HCT116 (cell line): ENCODE results near the gene FOXC2. TPM values are rescaled to one million over a fixed set of nuclear protein-coding genes. Genes with fewer than 3 reads are reported as not detected.

Experiments
- ATAC-seq: fragments of 200-7000 bp; cut with Tn5 transposase; 2 replicates; pipeline ENCODE4 v1.9.1; 2020; ENCODE audit warnings: mild to moderate bottlenecking, moderate library complexity
- BruUV-seq: library from RNA; stranded (reverse); fragments of 400-500 nt; replicated peaks from 2 replicates; lab custom pipeline; 2021; lab: Mats Ljungman, UMichigan
- CTCF ChIA-PET: fragments of 300-600 bp; sonication (Branson Sonifier 250); formaldehyde crosslinking; loops from one replicate; lab custom pipeline; 2021; ENCODE audit warnings: antibody characterized with exemption; lab: Charles Lee
- POLR2A ChIA-PET: fragments of 300-600, 350-600 bp; sonication (Branson Sonifier 250); formaldehyde crosslinking; loops from one replicate; lab custom pipeline; 2021; ENCODE audit warnings: antibody characterized with exemption; lab: Charles Lee
- RAD21 ChIA-PET, 2 experiments: fragments of 300-600 bp; sonication (Branson Sonifier 250); formaldehyde crosslinking; loops; one replicate each; lab custom pipeline; 2023; ENCODE audit warnings: low total read pairs in 2 of 2; ENCODE audit not compliant: uncharacterized antibody in 2 of 2, unreplicated experiment in 2 of 2, low non-redundant PET in 1 of 2; lab: Charles Lee
- DNase-seq: peaks from one replicate; pipeline ENCODE4 v3.0.0-alpha.2; 2010; ENCODE audit warnings: low read depth, low spot score
- H2AFZ ChIP-seq: fragments of 200-600 bp; shearing (Covaris generic), sonication (generic); 2 replicates; pipeline ENCODE4 v1.6.1; 2017; ENCODE audit warnings: low read depth, mixed run types, mixed read lengths, antibody characterized with exemption, low read length; ENCODE audit not compliant: poor library complexity, severe bottlenecking
- H3K27ac ChIP-seq: 2 replicates; pipeline ENCODE4 v1.5.1; 2012; ENCODE audit warnings: low read depth, low read length
- H3K27me3 ChIP-seq: fragments of 200-600 bp; sonication (generic); 2 replicates; pipeline ENCODE4 v1.6.1; 2016; ENCODE audit warnings: mixed run types, low read length, mixed read lengths; ENCODE audit not compliant: insufficient read depth
- H3K36me3 ChIP-seq, 2 experiments: fragments of 200-500 bp in 1 of 2; fragments of 200-600 bp in 1 of 2; sonication (Bioruptor generic) in 1 of 2; sonication (generic) in 1 of 2; 2 replicates each; pipeline versions ENCODE4 v1.5.1 to v1.6.1; 2014 to 2016; ENCODE audit warnings: low read length in 2 of 2, inconsistent platforms in 1 of 2, mixed read lengths in 1 of 2, mixed run types in 1 of 2; ENCODE audit not compliant: insufficient read depth in 2 of 2, control insufficient read depth in 1 of 2
- H3K4me1 ChIP-seq, 2 experiments: fragments of 200-600 bp in 1 of 2; sonication (generic) in 1 of 2; 2 replicates each; pipeline versions ENCODE4 v1.5.1 to v1.6.1; 2012 to 2017; ENCODE audit warnings: low read length in 2 of 2, inconsistent platforms in 1 of 2, mild to moderate bottlenecking in 1 of 2, mixed read lengths in 1 of 2, mixed run types in 1 of 2, moderate library complexity in 1 of 2; ENCODE audit not compliant: insufficient read depth in 2 of 2, control insufficient read depth in 1 of 2
- H3K4me2 ChIP-seq: fragments of 200-600 bp; sonication (generic); 2 replicates; pipeline ENCODE4 v1.6.1; 2017; ENCODE audit warnings: mixed run types, low read length, mixed read lengths
- H3K4me3 ChIP-seq, 2 experiments: fragments of 200-600 bp in 1 of 2; sonication (generic) in 1 of 2; replicated peaks in 1 of 2; 2 replicates each; pipeline ENCODE4 v1.5.1; 2011 to 2016; ENCODE audit warnings: low read length in 2 of 2, control low read depth in 1 of 2, low read depth in 1 of 2, mild to moderate bottlenecking in 1 of 2, mixed read lengths in 1 of 2, mixed run types in 1 of 2
- H3K79me2 ChIP-seq: fragments of 200-600 bp; sonication (generic); 2 replicates; pipeline ENCODE4 v1.6.1; 2017; ENCODE audit warnings: mild to moderate bottlenecking, mixed run types, low read length, moderate library complexity, mixed read lengths; ENCODE audit not compliant: insufficient read depth
- H3K9ac ChIP-seq: fragments of 200-600 bp; sonication (generic); 2 replicates; pipeline ENCODE4 v1.6.1; 2016; ENCODE audit warnings: low read length, mixed read lengths
- H3K9me2 ChIP-seq: fragments of 200-600 bp; sonication (generic), shearing (Covaris generic); 2 replicates; pipeline ENCODE4 v1.6.1; 2017; ENCODE audit warnings: mixed run types, mild to moderate bottlenecking, moderate library complexity; ENCODE audit not compliant: insufficient read depth
- H3K9me3 ChIP-seq, 2 experiments: fragments of 200-500 bp in 1 of 2; fragments of 200-600 bp in 1 of 2; sonication (Bioruptor generic) in 1 of 2; sonication (generic) in 1 of 2; 2 replicates each; pipeline ENCODE4 v1.6.1; 2014 to 2017; ENCODE audit warnings: low read length in 2 of 2, mixed read lengths in 2 of 2, inconsistent platforms in 1 of 2, low read depth in 1 of 2, mild to moderate bottlenecking in 1 of 2, mixed run types in 1 of 2, moderate library complexity in 1 of 2; ENCODE audit not compliant: control insufficient read depth in 1 of 2, insufficient read depth in 1 of 2
- H4K20me1 ChIP-seq: fragments of 200-600 bp; sonication (generic), shearing (Covaris generic); 2 replicates; pipeline ENCODE4 v1.6.1; 2017; ENCODE audit warnings: mixed run types, mild to moderate bottlenecking, moderate library complexity; ENCODE audit not compliant: insufficient read depth
- ATF3 ChIP-seq: IDR thresholded peaks from 2 replicates; pipeline ENCODE4 v1.6.1; 2012
- CTCF ChIP-seq, 3 experiments: fragments of 200-600 bp in 1 of 3; sonication (generic) in 1 of 3; IDR thresholded peaks in 2 of 3; conservative IDR thresholded peaks in 1 of 3; 2 replicates each; pipeline ENCODE4 v1.5.1; 2012 to 2017; ENCODE audit warnings: low read depth in 2 of 3, low read length in 2 of 3, antibody characterized with exemption in 1 of 3, borderline replicate concordance in 1 of 3, control low read depth in 1 of 3, mild to moderate bottlenecking in 1 of 3, mixed read lengths in 1 of 3, mixed run types in 1 of 3, moderate library complexity in 1 of 3; ENCODE audit not compliant: insufficient read depth in 1 of 3
- EGR1 ChIP-seq: IDR thresholded peaks from 2 replicates; pipeline ENCODE4 v1.6.1; 2012; ENCODE audit warnings: low read depth
- ELF1 ChIP-seq: IDR thresholded peaks from 2 replicates; pipeline ENCODE4 v1.6.1; 2012; ENCODE audit warnings: low read depth, borderline replicate concordance
- FOSL1 ChIP-seq: IDR thresholded peaks from 2 replicates; pipeline ENCODE4 v1.6.1; 2012; ENCODE audit warnings: low read depth
- JUND ChIP-seq: IDR thresholded peaks from 2 replicates; pipeline ENCODE4 v1.6.1; 2012
- MAX ChIP-seq: IDR thresholded peaks from 2 replicates; pipeline ENCODE4 v1.6.1; 2012
- RAD21 ChIP-seq: IDR thresholded peaks from 2 replicates; pipeline ENCODE4 v1.6.1; 2012; ENCODE audit warnings: low read depth, mild to moderate bottlenecking
- SIN3A ChIP-seq: IDR thresholded peaks from 2 replicates; pipeline ENCODE4 v1.6.1; 2012; ENCODE audit warnings: low read depth
- SRF ChIP-seq: IDR thresholded peaks from 2 replicates; pipeline ENCODE4 v1.6.1; 2012; ENCODE audit warnings: low read depth
- YY1 ChIP-seq: IDR thresholded peaks from 2 replicates; pipeline ENCODE4 v1.6.1; 2011; ENCODE audit warnings: low read length, low read depth, moderate library complexity, mild to moderate bottlenecking; ENCODE audit not compliant: insufficient replicate concordance; ENCODE audit errors: extremely low read depth
- ZFX ChIP-seq: fragments of 450-650 bp; IDR thresholded peaks from 2 replicates; pipeline ENCODE4 v1.6.1; 2017
- ZNF274 ChIP-seq: fragments of 200-500 bp; sonication (Bioruptor generic); IDR thresholded peaks from 2 replicates; pipeline ENCODE4 v1.6.1; 2014; ENCODE audit warnings: mild to moderate bottlenecking, low read depth, low read length, inconsistent platforms
- intact Hi-C: fragments of 100-400 bp; cut with micrococcal nuclease; formaldehyde crosslinking; loops from 2 replicates; pipeline ENCODE4 v1.10.0; 2022
- total RNA-seq: library from RNA; stranded (reverse); gene quantifications from one replicate; pipeline ENCODE4 v1.2.1, GENCODE V29; 2021; ENCODE audit not compliant: unreplicated experiment
- TF ChIP-seq, protein P1 (sequence below): IDR thresholded peaks from 2 replicates; pipeline ENCODE4 v1.6.1; 2012; ENCODE audit warnings: low read depth
- TF ChIP-seq, protein P2 (sequence below): IDR thresholded peaks from 2 replicates; pipeline ENCODE4 v1.6.1; 2011; ENCODE audit warnings: mild to moderate bottlenecking, low read length, moderate library complexity; ENCODE audit not compliant: insufficient replicate concordance; ENCODE audit errors: extremely low read depth

FOXC2 gene
- total RNA-seq, 1 experiment from 2014 or later, result 0.22 TPM

- Histone ChIP-seq H3K79me2 (no peaks in the 10 kb centered on the region), H3K27ac (no peak overlapping the region), H3K9me2 (no peaks in the 10 kb centered on the region), H4K20me1 (no peaks in the 10 kb centered on the region), H3K9me3 (no peaks in the 10 kb centered on the region), H3K9ac (no peak overlapping the region), H3K4me1 (peaks cover 0 to 17% of the 10 kb centered on the region in 2 experiments; a peak in 1 of 4 replicates), H3K4me2 (no peak overlapping the region), H2AFZ (no peak overlapping the region), H3K27me3 (peaks cover 18% of the 10 kb centered on the region; the same call in 1 of the 2 replicates), H3K36me3 (no peaks in the 10 kb centered on the region), H3K4me3 (no peak overlapping the region)
- no TSS peak for BruUV-seq
- TF ChIP-seq JUND (no peak), SRF (no peak), ZFX (no peak), FOSL1 (no peak), ATF3 (no peak), ELF1 (no peak), YY1 (no peak), EGR1 (no peak), ZNF274 (no peak), MAX (no peak), SIN3A (no peak), CTCF (IDR thresholded peaks at IDR 0.05 in 2 of 3, conservative IDR thresholded peaks at IDR 0.05 in 1 of 3; ENCODE audit: borderline replicate concordance in 1 of 3, insufficient read depth in 1 of 3, low read depth in 2 of 3, low read length in 2 of 3) (no peak), RAD21 (no peak)
- TF ChIP-seq, protein P1, sequence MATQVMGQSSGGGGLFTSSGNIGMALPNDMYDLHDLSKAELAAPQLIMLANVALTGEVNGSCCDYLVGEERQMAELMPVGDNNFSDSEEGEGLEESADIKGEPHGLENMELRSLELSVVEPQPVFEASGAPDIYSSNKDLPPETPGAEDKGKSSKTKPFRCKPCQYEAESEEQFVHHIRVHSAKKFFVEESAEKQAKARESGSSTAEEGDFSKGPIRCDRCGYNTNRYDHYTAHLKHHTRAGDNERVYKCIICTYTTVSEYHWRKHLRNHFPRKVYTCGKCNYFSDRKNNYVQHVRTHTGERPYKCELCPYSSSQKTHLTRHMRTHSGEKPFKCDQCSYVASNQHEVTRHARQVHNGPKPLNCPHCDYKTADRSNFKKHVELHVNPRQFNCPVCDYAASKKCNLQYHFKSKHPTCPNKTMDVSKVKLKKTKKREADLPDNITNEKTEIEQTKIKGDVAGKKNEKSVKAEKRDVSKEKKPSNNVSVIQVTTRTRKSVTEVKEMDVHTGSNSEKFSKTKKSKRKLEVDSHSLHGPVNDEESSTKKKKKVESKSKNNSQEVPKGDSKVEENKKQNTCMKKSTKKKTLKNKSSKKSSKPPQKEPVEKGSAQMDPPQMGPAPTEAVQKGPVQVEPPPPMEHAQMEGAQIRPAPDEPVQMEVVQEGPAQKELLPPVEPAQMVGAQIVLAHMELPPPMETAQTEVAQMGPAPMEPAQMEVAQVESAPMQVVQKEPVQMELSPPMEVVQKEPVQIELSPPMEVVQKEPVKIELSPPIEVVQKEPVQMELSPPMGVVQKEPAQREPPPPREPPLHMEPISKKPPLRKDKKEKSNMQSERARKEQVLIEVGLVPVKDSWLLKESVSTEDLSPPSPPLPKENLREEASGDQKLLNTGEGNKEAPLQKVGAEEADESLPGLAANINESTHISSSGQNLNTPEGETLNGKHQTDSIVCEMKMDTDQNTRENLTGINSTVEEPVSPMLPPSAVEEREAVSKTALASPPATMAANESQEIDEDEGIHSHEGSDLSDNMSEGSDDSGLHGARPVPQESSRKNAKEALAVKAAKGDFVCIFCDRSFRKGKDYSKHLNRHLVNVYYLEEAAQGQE, result no peak
- TF ChIP-seq, protein P2, sequence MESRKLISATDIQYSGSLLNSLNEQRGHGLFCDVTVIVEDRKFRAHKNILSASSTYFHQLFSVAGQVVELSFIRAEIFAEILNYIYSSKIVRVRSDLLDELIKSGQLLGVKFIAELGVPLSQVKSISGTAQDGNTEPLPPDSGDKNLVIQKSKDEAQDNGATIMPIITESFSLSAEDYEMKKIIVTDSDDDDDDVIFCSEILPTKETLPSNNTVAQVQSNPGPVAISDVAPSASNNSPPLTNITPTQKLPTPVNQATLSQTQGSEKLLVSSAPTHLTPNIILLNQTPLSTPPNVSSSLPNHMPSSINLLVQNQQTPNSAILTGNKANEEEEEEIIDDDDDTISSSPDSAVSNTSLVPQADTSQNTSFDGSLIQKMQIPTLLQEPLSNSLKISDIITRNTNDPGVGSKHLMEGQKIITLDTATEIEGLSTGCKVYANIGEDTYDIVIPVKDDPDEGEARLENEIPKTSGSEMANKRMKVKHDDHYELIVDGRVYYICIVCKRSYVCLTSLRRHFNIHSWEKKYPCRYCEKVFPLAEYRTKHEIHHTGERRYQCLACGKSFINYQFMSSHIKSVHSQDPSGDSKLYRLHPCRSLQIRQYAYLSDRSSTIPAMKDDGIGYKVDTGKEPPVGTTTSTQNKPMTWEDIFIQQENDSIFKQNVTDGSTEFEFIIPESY, result no peak
- intact Hi-C loops, result no loop called here
- DNase-seq (no peak), ATAC-seq (no peak)
- RAD21 ChIA-PET, result interaction anchor here in 1 of 2 experiments (0.6 kb wide), 1 partner anchor 476 kb away, joined by 3 read pairs; no protein-coding TSS in a partner anchor
- CTCF ChIA-PET, result interaction anchor here (0.8 to 1.8 kb wide), 2 partner anchors 10 to 476 kb away, joined by 3 to 4 read pairs; no protein-coding TSS in a partner anchor
- POLR2A ChIA-PET, result interaction anchor here (1.8 kb wide), 1 partner anchor 10 kb away, joined by 5 read pairs; no protein-coding TSS in a partner anchor
Observed at GRCh38 chr16:86585821-86586611, 19.4 kb downstream of the FOXC2 start.
